HCT116 (cell line): ENCODE data around the gene ARHGAP27. TPM values are rescaled to one million over a fixed set of nuclear protein-coding genes. Genes with fewer than 3 reads are reported as not detected.

Experiments
- ATAC-seq: fragments of 200-7000 bp; cut with Tn5 transposase; 2 replicates; pipeline ENCODE4 v1.9.1; 2020; ENCODE audit warnings: mild to moderate bottlenecking, moderate library complexity
- BruUV-seq: library from RNA; stranded (reverse); fragments of 400-500 nt; replicated peaks from 2 replicates; lab custom pipeline; 2021; lab: Mats Ljungman, UMichigan
- CTCF ChIA-PET: fragments of 300-600 bp; sonication (Branson Sonifier 250); formaldehyde crosslinking; loops from one replicate; lab custom pipeline; 2021; ENCODE audit warnings: antibody characterized with exemption; lab: Charles Lee
- POLR2A ChIA-PET: fragments of 300-600, 350-600 bp; sonication (Branson Sonifier 250); formaldehyde crosslinking; loops from one replicate; lab custom pipeline; 2021; ENCODE audit warnings: antibody characterized with exemption; lab: Charles Lee
- RAD21 ChIA-PET, 2 experiments: fragments of 300-600 bp; sonication (Branson Sonifier 250); formaldehyde crosslinking; loops; one replicate each; lab custom pipeline; 2023; ENCODE audit warnings: low total read pairs in 2 of 2; ENCODE audit not compliant: uncharacterized antibody in 2 of 2, unreplicated experiment in 2 of 2, low non-redundant PET in 1 of 2; lab: Charles Lee
- DNase-seq: peaks from one replicate; pipeline ENCODE4 v3.0.0-alpha.2; 2010; ENCODE audit warnings: low read depth, low spot score
- H2AFZ ChIP-seq: fragments of 200-600 bp; shearing (Covaris generic), sonication (generic); 2 replicates; pipeline ENCODE4 v1.6.1; 2017; ENCODE audit warnings: low read depth, mixed run types, mixed read lengths, antibody characterized with exemption, low read length; ENCODE audit not compliant: poor library complexity, severe bottlenecking
- H3K27ac ChIP-seq: 2 replicates; pipeline ENCODE4 v1.5.1; 2012; ENCODE audit warnings: low read depth, low read length
- H3K27me3 ChIP-seq: fragments of 200-600 bp; sonication (generic); 2 replicates; pipeline ENCODE4 v1.6.1; 2016; ENCODE audit warnings: mixed run types, low read length, mixed read lengths; ENCODE audit not compliant: insufficient read depth
- H3K36me3 ChIP-seq, 2 experiments: fragments of 200-500 bp in 1 of 2; fragments of 200-600 bp in 1 of 2; sonication (Bioruptor generic) in 1 of 2; sonication (generic) in 1 of 2; 2 replicates each; pipeline versions ENCODE4 v1.5.1 to v1.6.1; 2014 to 2016; ENCODE audit warnings: low read length in 2 of 2, inconsistent platforms in 1 of 2, mixed read lengths in 1 of 2, mixed run types in 1 of 2; ENCODE audit not compliant: insufficient read depth in 2 of 2, control insufficient read depth in 1 of 2
- H3K4me1 ChIP-seq, 2 experiments: fragments of 200-600 bp in 1 of 2; sonication (generic) in 1 of 2; 2 replicates each; pipeline versions ENCODE4 v1.5.1 to v1.6.1; 2012 to 2017; ENCODE audit warnings: low read length in 2 of 2, inconsistent platforms in 1 of 2, mild to moderate bottlenecking in 1 of 2, mixed read lengths in 1 of 2, mixed run types in 1 of 2, moderate library complexity in 1 of 2; ENCODE audit not compliant: insufficient read depth in 2 of 2, control insufficient read depth in 1 of 2
- H3K4me2 ChIP-seq: fragments of 200-600 bp; sonication (generic); 2 replicates; pipeline ENCODE4 v1.6.1; 2017; ENCODE audit warnings: mixed run types, low read length, mixed read lengths
- H3K4me3 ChIP-seq, 2 experiments: fragments of 200-600 bp in 1 of 2; sonication (generic) in 1 of 2; replicated peaks in 1 of 2; 2 replicates each; pipeline ENCODE4 v1.5.1; 2011 to 2016; ENCODE audit warnings: low read length in 2 of 2, control low read depth in 1 of 2, low read depth in 1 of 2, mild to moderate bottlenecking in 1 of 2, mixed read lengths in 1 of 2, mixed run types in 1 of 2
- H3K79me2 ChIP-seq: fragments of 200-600 bp; sonication (generic); 2 replicates; pipeline ENCODE4 v1.6.1; 2017; ENCODE audit warnings: mild to moderate bottlenecking, mixed run types, low read length, moderate library complexity, mixed read lengths; ENCODE audit not compliant: insufficient read depth
- H3K9ac ChIP-seq: fragments of 200-600 bp; sonication (generic); 2 replicates; pipeline ENCODE4 v1.6.1; 2016; ENCODE audit warnings: low read length, mixed read lengths
- H3K9me2 ChIP-seq: fragments of 200-600 bp; sonication (generic), shearing (Covaris generic); 2 replicates; pipeline ENCODE4 v1.6.1; 2017; ENCODE audit warnings: mixed run types, mild to moderate bottlenecking, moderate library complexity; ENCODE audit not compliant: insufficient read depth
- H3K9me3 ChIP-seq, 2 experiments: fragments of 200-500 bp in 1 of 2; fragments of 200-600 bp in 1 of 2; sonication (Bioruptor generic) in 1 of 2; sonication (generic) in 1 of 2; 2 replicates each; pipeline ENCODE4 v1.6.1; 2014 to 2017; ENCODE audit warnings: low read length in 2 of 2, mixed read lengths in 2 of 2, inconsistent platforms in 1 of 2, low read depth in 1 of 2, mild to moderate bottlenecking in 1 of 2, mixed run types in 1 of 2, moderate library complexity in 1 of 2; ENCODE audit not compliant: control insufficient read depth in 1 of 2, insufficient read depth in 1 of 2
- H4K20me1 ChIP-seq: fragments of 200-600 bp; sonication (generic), shearing (Covaris generic); 2 replicates; pipeline ENCODE4 v1.6.1; 2017; ENCODE audit warnings: mixed run types, mild to moderate bottlenecking, moderate library complexity; ENCODE audit not compliant: insufficient read depth
- CBX3 ChIP-seq: IDR thresholded peaks from 2 replicates; pipeline ENCODE4 v1.6.1; 2012; ENCODE audit warnings: low read depth
- ELF1 ChIP-seq: IDR thresholded peaks from 2 replicates; pipeline ENCODE4 v1.6.1; 2012; ENCODE audit warnings: low read depth, borderline replicate concordance
- EZH2phosphoT487 ChIP-seq: fragments of 200-600 bp; IDR thresholded peaks from 2 replicates; pipeline ENCODE4 v1.6.1; 2018; ENCODE audit warnings: antibody characterized with exemption, borderline replicate concordance
- FOSL1 ChIP-seq: IDR thresholded peaks from 2 replicates; pipeline ENCODE4 v1.6.1; 2012; ENCODE audit warnings: low read depth
- POLR2A ChIP-seq: IDR thresholded peaks from 2 replicates; pipeline ENCODE4 v1.7.0; 2011; ENCODE audit warnings: borderline replicate concordance; ENCODE audit not compliant: insufficient read depth, insufficient read length; ENCODE audit errors: extremely low read depth
- RAD21 ChIP-seq: IDR thresholded peaks from 2 replicates; pipeline ENCODE4 v1.6.1; 2012; ENCODE audit warnings: low read depth, mild to moderate bottlenecking
- SP1 ChIP-seq: IDR thresholded peaks from 2 replicates; pipeline ENCODE4 v1.6.1; 2012; ENCODE audit warnings: low read depth
- SRF ChIP-seq: IDR thresholded peaks from 2 replicates; pipeline ENCODE4 v1.6.1; 2012; ENCODE audit warnings: low read depth
- YY1 ChIP-seq: IDR thresholded peaks from 2 replicates; pipeline ENCODE4 v1.6.1; 2011; ENCODE audit warnings: low read length, low read depth, moderate library complexity, mild to moderate bottlenecking; ENCODE audit not compliant: insufficient replicate concordance; ENCODE audit errors: extremely low read depth
- ZFX ChIP-seq: fragments of 450-650 bp; IDR thresholded peaks from 2 replicates; pipeline ENCODE4 v1.6.1; 2017
- ZNF274 ChIP-seq: fragments of 200-500 bp; sonication (Bioruptor generic); IDR thresholded peaks from 2 replicates; pipeline ENCODE4 v1.6.1; 2014; ENCODE audit warnings: mild to moderate bottlenecking, low read depth, low read length, inconsistent platforms
- intact Hi-C: fragments of 100-400 bp; cut with micrococcal nuclease; formaldehyde crosslinking; loops from 2 replicates; pipeline ENCODE4 v1.10.0; 2022
- total RNA-seq: library from RNA; stranded (reverse); gene quantifications from one replicate; pipeline ENCODE4 v1.2.1, GENCODE V29; 2021; ENCODE audit not compliant: unreplicated experiment
- TF ChIP-seq, protein P1 (sequence below): IDR thresholded peaks from 2 replicates; pipeline ENCODE4 v1.6.1; 2012
- TF ChIP-seq, protein P2 (sequence below): IDR thresholded peaks from 2 replicates; pipeline ENCODE4 v1.6.1; 2012; ENCODE audit warnings: low read depth

The ARHGAP27 gene
- total RNA-seq, 1 experiment from 2014 or later: 46.7 TPM

DNA sequence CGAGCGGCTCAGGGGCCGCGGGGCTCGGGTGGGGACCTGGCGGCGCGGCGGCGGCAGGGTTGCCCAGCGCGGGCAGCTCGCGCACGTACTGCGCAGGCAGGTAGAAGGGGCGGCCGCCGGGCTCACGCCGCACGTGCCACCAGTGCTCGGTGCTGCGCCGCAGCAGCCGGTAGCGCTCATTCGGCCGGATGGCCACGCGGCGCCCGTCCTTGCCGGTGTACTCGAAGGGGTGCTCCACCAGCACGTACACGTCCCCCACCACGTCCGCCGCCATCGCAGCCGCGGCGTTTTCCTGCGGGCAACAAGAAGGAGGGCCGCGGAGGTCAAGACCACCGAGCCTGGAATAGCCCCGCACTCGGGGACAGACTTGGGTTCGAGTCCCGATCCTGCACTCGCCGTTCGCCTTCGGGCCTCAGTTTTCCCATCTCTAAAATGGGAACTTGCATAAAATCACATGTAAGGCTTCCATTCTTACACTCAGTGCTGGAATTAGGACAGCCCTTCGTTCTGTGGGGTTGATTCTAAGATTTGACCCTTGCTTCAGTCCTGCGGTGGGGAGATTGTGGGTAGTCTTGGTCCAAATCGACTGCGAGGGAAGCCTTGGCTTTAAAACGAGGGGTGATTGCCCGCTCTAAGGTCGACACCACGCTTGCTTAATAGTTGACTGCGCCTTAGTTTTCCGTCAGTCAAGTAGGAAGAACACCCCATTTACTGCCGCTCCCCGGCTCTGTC, 2.5 kb downstream of the ARHGAP27 start (continued):
- TF ChIP-seq YY1 (no peak), EZH2phosphoT487 (no peak), FOSL1 (no peak), ZNF274 (no peak), POLR2A (no peak), RAD21 (no peak), ELF1 (no peak)
- TF ChIP-seq, protein P1, sequence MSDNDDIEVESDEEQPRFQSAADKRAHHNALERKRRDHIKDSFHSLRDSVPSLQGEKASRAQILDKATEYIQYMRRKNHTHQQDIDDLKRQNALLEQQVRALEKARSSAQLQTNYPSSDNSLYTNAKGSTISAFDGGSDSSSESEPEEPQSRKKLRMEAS: no peak

DNA sequence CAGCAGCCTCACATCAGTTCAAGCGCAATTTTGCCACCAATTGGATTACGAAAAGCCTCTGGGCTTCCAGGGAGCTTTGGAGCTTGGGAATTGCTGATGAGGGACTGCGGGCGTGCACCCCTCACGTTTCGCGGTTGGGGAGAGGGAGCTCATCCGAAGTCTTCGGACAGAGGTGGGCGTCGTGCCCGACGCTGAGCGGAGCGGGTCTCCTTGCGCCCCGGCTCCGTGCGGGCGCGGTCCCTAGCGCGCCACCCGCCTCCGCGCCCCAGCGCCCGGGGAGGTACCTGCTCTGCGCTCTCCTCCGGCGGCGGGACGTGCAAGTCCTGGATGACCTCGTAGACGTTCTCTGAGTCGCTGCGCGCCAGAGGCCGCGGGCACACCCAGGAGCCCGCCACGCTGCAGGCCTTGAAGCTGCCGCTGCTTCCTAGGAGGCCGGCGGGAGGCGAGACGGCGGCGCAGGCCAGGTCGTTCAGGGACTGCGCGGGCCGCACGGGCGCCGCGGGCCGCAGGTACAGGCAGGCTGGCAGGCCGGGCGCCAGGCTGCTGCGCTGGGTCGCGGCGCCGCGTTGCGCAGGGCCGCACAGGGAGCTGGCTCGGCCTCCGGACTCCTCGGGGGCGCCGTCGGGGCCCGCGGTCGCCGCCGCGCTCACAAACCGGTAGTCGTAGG, 3.2 kb downstream of the ARHGAP27 start:
- TF ChIP-seq EZH2phosphoT487 (no peak), SP1 (no peak), FOSL1 (no peak), ZFX (no peak), SRF (no peak), CBX3 (no peak), POLR2A (no peak)
- TF ChIP-seq, protein P2, sequence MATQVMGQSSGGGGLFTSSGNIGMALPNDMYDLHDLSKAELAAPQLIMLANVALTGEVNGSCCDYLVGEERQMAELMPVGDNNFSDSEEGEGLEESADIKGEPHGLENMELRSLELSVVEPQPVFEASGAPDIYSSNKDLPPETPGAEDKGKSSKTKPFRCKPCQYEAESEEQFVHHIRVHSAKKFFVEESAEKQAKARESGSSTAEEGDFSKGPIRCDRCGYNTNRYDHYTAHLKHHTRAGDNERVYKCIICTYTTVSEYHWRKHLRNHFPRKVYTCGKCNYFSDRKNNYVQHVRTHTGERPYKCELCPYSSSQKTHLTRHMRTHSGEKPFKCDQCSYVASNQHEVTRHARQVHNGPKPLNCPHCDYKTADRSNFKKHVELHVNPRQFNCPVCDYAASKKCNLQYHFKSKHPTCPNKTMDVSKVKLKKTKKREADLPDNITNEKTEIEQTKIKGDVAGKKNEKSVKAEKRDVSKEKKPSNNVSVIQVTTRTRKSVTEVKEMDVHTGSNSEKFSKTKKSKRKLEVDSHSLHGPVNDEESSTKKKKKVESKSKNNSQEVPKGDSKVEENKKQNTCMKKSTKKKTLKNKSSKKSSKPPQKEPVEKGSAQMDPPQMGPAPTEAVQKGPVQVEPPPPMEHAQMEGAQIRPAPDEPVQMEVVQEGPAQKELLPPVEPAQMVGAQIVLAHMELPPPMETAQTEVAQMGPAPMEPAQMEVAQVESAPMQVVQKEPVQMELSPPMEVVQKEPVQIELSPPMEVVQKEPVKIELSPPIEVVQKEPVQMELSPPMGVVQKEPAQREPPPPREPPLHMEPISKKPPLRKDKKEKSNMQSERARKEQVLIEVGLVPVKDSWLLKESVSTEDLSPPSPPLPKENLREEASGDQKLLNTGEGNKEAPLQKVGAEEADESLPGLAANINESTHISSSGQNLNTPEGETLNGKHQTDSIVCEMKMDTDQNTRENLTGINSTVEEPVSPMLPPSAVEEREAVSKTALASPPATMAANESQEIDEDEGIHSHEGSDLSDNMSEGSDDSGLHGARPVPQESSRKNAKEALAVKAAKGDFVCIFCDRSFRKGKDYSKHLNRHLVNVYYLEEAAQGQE: no peak
- CTCF ChIA-PET: interaction anchor here (1.2 kb wide), 1 partner anchor 34 kb away, joined by 3 read pairs; no protein-coding TSS in a partner anchor
- Histone ChIP-seq H3K79me2 (peaks cover 5% of the 10 kb centered on the region), H3K4me3 (no peak overlapping the region), H4K20me1 (no peaks in the 10 kb centered on the region), H3K27me3 (no peaks in the 10 kb centered on the region), H3K36me3 (no peaks in the 10 kb centered on the region), H3K9ac (no peak overlapping the region), H3K9me2 (no peaks in the 10 kb centered on the region), H3K27ac (no peak overlapping the region; the same call in 1 of the 2 replicates), H3K4me2 (no peak overlapping the region), H3K9me3 (no peaks in the 10 kb centered on the region), H2AFZ (no peak overlapping the region), H3K4me1 (peaks cover 14 to 54% of the 10 kb centered on the region in 2 experiments)
- no TSS peak for BruUV-seq
- ATAC-seq (no peak), DNase-seq (no peak)
- intact Hi-C loops: loop anchor here (2.0 to 5.0 kb wide), 2 partner anchors 155 to 282 kb away; partner anchors contain the start of gene HEXIM1
- POLR2A ChIA-PET: no interaction called here
- RAD21 ChIA-PET: no interaction called here
